ENCODE measurements around the gene CPTP.

Gene CPTP

GRCh38 chr1:1349256-1350012 lies 24.8 kb downstream of the CPTP start, which contains the start of gene DVL1:
Gene DVL1 (minus strand): TSS chr1:1349418. CDS start chr1:1349065, 353 bp downstream.
- TF ChIP-seq CTCF (IDR thresholded peaks at IDR 0.05) = peak; percentile 44

GRCh38 chr1:1351511-1352427 lies 27.2 kb downstream of the CPTP start:
- TF ChIP-seq CTCF (IDR thresholded peaks at IDR 0.05) = no peak

- no peak for TF ChIP-seq CTCF (IDR thresholded peaks at IDR 0.05)
Measured at GRCh38 chr1:1352786-1353388, 28.3 kb downstream of the CPTP start.

GRCh38 chr1:1353389-1354151 lies 29.0 kb downstream of the CPTP start:
- no peak for TF ChIP-seq CTCF (IDR thresholded peaks at IDR 0.05)

- no peak for TF ChIP-seq CTCF (IDR thresholded peaks at IDR 0.05)
Measured at GRCh38 chr1:1354271-1355247, 30.0 kb downstream of the CPTP start.

GRCh38 chr1:1355416-1355815 lies 30.8 kb downstream of the CPTP start:
- no peak for TF ChIP-seq CTCF (IDR thresholded peaks at IDR 0.05)
